Measurements from ENCODE around the gene METAP1D.

The METAP1D gene

GRCh38 chr2:172102391-172103359, 102.9 kb downstream of the METAP1D start, which contains the start of gene DLX2:
Gene DLX2, minus strand, starts transcription at chr2:172102900. Its CDS starts 362 bp downstream, at chr2:172102538.
- TF ChIP-seq CTCF (IDR thresholded peaks at IDR 0.05; ENCODE audit: low read depth, low read length): no peak
- peak; percentile 92 for DNase-seq (ENCODE audit: extremely low read depth, low read depth)

GRCh38 chr2:172103471-172104272, 103.9 kb downstream of the METAP1D start:
- DNase-seq (ENCODE audit: extremely low read depth, low read depth): no peak
- peak; percentile 92 for TF ChIP-seq CTCF (IDR thresholded peaks at IDR 0.05; ENCODE audit: low read depth, low read length)

GRCh38 chr2:172105471-172106107, 105.8 kb downstream of the METAP1D start:
- no peak for DNase-seq (ENCODE audit: extremely low read depth, low read depth)
- TF ChIP-seq CTCF (IDR thresholded peaks at IDR 0.05; ENCODE audit: low read depth, low read length): no peak

- DNase-seq (ENCODE audit: extremely low read depth, low read depth): no peak
- peak; percentile 63 for TF ChIP-seq CTCF (IDR thresholded peaks at IDR 0.05; ENCODE audit: low read depth, low read length)
Measured at GRCh38 chr2:172106108-172106961, 106.6 kb downstream of the METAP1D start.

GRCh38 chr2:172107690-172108586, 108.2 kb downstream of the METAP1D start:
- no peak for DNase-seq (ENCODE audit: extremely low read depth, low read depth)
- no peak for TF ChIP-seq CTCF (IDR thresholded peaks at IDR 0.05; ENCODE audit: low read depth, low read length)

- DNase-seq (ENCODE audit: extremely low read depth, low read depth): no peak
- TF ChIP-seq CTCF (IDR thresholded peaks at IDR 0.05; ENCODE audit: low read depth, low read length): no peak
Measured at GRCh38 chr2:172108587-172108930, 108.8 kb downstream of the METAP1D start.

Data from AG09319 (cell line).